Cortex of kidney (tissue), 1 donor: ENCODE measurements around the gene NHERF1.

Source experiments
- DNase-seq: peaks from one replicate; lab custom pipeline; 2025; lab: John Stamatoyannopoulos, UW

Gene NHERF1

DNA sequence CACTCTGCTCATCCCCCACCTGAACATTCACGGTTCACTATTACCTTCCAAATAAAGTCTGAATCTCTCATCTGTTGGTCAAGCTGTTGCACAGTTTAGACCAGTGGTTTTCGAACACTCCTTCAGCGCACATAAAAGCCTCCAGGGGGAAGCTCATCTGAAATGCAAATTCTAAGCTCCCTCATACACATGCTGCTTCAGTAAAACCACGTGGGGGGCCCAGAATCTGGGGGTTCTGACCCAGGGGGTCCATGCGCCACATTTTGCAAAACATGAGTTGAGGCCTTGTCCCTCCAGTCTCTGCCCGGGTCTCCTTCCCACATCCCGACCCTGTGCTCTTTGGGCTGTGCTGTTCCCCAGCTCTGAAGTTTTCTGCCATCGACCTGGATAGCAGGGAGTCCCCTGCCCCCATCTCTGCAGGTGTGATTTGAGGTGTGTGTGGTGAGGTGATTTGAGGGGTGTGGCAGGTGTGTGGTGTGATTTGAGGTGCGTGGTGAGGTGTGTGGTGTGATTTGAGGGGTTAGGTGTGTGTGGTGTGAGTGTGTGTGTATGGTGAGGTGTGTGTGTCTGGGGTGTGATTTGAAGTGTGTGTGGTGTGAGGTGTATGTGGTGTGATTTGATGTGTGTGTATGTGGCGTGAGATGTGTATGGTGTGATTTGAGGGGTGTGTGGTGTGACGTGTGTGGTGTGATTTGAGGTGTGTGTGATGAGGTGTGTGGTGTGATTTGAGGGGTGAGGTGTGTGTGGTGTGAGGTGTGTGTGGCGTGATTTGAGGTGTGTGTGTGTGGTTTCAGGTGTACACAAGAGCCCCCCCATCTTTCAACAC is 16.2 kb upstream of the NHERF1 start:
- no peak for DNase-seq

DNA sequence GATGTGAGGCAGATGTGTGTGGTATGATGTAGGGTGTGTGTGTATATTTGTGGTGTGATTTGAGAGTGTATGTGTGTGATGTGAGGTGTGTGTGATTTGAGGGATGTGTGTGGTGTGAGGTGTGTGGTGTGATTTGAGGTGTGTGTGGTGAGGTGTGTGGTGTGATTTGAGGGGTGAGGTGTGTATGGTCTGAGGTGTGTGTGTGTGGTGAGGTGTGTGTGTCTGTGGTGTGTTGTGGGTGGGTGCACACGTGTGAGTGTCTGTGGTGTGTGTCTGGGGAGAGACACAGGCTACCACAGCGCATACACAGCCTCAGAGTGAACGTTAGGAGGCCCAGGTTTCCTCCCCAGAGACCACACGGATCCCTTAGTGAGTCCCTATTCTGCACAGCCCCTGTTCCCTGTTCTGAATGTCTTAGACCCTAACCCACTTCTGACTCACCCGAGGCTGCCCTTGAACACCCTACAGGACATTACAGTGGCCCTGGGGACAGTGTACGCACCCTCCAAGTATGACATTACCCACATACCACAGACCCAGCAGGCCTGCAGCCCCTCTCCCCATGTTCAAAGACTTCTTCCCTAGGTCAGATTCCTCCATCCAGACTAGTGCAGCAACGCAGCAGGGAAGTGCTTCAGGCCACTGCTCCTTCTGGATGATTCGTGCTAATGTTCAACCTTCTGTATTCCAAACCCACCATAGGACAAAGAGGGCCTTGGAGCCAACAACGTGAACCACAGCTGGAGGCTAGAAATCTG is 14.9 kb upstream of the NHERF1 start:
- no peak for DNase-seq

DNA sequence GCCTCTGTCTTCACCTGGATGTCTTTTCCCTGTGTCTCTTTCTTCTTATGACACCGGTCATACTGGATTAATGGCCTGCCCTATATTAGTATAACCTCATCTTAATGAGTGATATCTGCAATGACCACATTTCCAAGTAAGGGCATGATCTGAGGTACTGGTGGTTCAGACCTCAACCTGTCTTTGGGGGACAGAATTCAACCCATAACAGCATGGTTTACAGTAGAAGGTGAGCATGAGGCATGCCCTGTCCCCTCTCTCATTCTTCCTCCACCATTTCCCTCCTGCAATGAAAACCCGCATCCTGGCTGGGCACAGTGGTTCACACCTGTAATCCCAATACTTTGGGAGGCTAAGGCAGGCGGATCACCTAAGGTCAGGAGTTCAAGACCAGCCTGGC is 14.2 kb upstream of the NHERF1 start:
- no peak for DNase-seq

DNA sequence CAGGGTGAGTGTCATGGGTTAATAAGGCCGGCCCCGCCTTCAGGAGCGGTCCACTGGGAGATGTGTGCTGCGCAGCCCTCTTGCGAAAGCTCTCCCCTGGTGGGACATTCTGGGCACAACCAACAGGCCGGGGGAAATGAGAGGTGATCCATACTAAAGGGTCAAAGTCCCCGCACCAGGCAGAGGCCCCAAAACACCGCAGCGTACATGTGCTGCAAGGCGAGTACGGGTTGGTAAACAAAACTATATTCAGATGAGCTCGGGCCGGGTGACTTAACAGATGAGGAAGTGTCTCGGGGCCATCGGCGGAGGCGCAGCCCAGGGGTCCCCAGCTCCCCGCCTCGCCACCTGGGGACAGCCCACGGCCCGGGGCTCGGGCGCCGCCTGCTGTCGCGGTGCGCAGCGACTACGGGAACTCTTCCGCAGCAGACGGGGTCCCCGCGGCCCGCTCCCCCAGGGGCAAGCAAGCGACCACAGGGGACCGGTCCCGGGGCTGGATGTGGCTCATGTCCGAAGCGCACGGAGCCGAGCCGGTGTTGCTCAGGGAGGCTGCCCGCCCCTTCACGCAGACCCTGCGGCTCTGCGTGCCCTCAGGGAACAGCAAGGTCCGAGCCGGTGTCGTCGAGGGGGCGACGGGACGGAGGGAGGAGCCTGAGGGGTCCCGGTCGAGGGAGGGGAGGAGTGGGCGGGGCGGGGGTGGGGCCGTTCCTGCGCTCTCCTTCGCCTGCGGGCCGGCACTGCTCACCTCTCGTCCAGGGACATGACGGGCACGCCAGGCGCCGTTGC is 11.7 kb upstream of the NHERF1 start, which contains the start of gene RAB37:
RAB37 (plus strand) TSS at position 744 of the 786 bp plus-strand sequence; CDS start at position 761, 17 bp downstream.
- no peak for DNase-seq

DNA sequence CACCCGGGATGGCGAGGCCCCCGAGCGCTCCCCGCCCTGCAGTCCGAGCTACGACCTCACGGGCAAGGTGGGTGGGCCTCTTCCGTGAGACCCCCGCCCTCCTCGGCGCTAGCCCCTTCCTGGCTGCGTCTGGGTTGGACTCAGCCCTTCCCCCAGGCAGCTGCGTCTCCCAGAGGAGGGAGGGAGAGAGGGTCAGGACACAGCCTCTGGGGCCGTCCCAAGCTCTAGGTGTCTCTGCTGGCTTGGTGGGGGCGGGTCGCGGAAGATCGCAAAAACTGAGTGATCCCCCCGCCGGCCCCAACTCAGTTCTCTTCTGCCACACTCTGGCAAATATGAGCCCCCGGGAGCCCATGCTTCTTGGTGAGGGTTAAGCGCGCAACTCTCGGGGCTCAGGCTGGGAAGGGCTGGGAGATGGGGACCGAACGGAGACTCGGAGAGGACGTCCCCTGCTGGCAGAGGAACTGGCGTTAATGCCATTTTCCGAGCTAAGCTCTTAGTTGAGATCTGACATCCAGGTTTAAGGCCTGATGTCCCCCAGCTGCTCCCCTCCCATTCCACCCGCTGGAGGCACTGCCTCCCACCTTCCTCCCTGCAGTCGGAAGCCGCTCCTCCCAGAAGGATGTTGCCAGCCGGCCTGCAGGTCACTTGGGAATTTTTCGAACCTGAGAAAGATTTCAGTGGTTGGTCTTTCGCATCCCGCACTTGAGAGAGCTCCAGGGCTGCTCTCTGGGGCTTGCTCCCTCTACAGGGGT is 11.0 kb upstream of the NHERF1 start:
- no peak for DNase-seq

DNA sequence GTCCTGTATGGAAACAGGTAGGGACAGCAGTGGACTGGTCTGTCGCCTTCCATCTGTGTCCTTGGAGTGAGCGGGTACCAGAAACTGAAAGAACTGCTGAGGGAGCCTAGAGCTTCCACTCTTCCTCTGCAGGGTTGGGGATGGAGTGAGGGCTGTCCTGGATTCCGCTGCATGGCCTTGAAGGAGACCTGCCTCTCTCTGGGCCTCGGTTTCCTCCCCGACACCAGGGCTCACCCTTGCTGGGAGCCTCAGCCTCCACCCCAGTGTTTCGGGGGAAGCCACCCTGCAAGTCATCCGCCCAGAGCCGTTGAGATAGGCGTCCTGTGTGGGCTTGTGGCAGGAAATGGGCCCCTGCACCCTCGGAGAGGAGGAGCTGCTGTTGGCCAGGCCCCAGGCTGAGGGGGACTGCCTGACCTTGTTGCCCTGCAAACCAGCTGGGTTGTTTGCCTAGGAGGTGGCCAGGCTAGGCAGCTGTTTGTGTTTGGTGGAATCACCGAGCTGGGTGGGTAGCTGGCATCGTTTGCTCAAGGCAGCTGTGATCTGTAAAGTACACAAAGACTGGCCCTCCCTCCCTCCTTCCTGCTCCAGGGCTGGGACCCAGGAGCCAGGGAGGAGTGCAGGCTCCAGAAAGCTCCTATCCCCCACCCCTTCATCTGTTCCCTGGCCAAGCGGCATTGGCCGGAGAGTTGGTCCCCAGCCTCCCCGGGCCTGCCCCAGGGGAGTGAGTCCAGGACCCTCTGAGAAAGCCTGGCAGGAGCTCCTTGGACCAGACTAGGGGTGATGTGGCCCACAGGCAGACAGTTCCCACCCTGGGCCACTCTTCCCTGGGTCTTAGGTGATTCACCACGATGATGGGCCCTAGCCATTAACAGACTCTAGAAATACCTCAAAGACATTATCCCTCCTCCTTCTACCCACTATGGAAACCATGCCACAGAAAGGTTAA is 10.1 kb upstream of the NHERF1 start:
- no peak for DNase-seq

DNA sequence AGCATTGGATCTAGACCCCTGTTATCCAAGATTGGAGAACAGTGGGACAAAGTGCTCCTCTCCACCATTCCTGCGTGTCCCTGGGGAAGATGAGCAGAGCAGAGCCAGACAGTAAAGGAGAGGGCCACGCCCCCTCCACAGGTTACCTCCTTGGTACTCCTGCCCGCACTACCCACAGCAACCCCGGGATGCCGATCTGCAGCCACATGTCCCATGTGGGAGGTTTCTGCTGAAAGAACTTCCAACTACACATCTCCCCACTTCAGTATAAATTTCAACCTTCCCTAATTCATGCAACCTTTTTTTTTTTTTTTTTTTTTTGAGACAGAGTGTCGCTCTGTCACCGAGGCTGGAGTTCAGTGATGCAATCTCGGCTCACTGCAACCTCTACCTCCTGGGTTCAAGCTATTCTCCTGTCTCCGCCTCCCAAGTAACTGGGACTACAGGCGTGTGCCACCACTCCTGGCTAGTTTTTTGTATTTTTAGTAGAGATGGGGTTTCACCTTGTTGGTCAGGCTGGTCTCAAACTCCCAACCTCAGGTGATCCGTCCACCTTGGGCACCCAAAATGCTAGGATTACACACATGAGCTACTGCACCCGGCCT is 9.1 kb upstream of the NHERF1 start:
- DNase-seq, result no peak

DNA sequence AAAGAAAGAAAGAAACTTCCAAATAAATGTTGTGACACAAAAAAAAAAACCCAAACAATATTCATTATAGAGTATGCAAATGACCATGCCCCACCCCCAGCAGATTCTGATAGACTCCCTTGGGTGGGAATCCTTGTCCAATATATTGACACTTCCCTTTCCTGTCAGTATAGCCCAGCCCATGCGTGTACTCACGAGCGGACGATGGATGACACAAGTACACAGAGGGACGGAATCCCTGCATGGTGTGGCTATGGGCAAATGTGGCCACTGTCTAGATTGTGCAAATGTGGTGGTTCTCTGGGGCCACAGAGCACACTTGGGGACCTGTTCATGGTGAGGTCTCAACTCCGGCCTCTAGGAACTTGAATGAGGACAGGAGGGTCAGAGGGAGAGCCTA is 8.3 kb upstream of the NHERF1 start:
- DNase-seq, result no peak

DNA sequence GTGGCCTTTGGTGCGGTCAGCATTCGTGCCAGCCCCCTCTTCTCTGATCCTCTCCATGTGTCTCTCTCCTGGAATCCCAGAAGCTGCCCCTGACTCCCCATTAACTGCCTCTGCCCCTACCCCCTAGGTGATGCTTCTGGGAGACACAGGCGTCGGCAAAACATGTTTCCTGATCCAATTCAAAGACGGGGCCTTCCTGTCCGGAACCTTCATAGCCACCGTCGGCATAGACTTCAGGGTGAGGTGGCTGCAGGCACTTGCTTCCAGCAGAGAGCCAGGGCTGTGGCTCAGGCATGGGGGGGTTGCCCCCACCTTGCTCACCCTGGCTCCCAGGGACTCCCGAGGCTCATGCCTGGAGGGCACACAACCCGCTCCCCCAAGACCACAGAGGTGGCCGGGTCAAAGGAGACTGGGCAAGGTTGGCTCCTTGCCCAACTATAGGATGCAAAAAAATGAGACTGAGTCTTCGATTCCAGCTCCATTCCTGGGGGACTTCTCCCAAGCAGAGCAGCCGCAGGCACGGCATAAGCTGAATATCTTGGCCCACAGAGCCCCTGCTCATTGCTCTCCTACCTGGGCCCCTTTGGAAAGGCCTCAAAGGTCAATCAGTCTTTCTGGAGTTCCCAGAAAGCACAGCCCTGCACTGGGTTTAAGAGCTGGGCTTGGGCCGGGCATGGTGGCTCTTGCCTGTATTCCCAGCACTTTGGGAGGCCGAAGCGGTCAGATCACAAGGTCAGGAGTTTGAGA is 7.6 kb upstream of the NHERF1 start:
- no peak for DNase-seq

DNA sequence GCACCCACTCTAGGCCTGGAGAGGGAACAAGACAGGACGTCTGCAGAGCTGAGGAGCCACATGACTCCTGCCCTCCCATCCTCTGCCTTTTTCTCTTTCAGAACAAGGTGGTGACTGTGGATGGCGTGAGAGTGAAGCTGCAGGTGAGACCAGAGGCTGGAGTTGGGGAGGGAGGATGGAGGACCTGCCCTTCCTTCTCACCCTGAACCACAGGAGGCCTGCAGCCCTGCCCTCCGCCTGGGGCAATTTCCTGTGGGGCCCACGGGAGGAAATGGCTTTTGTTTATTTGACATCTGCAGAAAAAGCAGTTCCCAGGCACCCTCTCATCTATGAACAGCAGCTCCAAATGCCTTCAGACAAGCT is 6.3 kb upstream of the NHERF1 start:
- no peak for DNase-seq

DNA sequence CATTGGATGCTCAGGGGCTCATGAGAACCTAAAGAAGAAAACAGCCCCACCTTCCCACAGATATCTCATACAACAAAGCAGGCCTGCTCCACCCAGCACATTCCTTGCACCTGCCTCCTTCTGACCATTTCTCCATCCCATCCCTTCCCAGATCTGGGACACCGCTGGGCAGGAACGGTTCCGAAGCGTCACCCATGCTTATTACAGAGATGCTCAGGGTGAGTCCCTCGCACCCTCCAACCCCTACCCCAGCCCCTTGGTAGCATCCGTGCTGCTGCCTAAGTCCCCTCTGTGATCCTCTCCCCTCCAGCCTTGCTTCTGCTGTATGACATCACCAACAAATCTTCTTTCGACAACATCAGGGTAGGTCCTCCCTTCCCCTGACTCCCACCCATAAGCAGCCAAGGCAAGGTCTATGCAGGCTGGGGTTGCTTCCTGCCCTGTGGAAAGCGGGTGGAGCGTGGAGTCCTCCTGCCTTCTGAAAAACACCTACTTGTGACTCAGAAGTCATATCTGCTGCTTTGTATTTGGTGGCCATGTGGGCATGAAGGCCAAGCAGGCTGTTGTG is 5.4 kb upstream of the NHERF1 start:
- DNase-seq, result no peak

DNA sequence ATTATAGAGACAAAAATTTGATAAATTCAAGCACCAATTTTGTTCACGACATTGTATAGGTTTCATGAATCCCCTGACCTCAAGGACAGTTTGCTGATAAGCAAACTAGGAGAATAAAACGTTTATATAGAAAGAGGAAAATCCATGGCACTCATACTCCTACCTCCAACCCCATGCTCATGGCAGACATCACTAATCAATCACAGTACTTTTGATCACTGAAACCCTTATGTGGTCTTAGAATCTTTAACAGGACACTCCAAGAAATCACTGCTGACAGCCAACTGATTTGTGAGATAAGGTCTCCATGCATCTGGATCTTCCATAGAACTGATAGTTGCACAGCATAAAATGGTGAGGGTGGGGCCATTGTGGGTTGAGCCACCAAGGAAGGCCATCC is 4.7 kb upstream of the NHERF1 start:
- DNase-seq, result no peak

DNA sequence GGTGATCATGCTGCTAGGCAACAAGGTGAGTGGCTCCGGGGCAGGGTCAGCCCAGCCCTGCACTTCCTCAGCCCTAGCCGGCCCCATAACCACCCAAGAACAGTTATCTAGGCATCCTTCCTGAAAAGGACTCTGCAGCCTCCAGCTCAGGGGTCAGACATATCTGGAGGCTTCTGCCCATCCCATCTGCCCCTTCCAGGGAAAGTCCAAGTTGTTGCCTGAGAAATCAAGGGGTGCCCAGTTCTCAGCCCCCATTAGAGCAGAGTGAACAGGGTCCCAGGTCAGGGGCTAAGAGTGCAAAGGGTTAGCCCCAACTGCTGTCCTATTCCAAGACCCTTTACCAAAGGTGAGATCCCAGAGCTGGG is 4.1 kb upstream of the NHERF1 start:
- DNase-seq, result no peak

DNA sequence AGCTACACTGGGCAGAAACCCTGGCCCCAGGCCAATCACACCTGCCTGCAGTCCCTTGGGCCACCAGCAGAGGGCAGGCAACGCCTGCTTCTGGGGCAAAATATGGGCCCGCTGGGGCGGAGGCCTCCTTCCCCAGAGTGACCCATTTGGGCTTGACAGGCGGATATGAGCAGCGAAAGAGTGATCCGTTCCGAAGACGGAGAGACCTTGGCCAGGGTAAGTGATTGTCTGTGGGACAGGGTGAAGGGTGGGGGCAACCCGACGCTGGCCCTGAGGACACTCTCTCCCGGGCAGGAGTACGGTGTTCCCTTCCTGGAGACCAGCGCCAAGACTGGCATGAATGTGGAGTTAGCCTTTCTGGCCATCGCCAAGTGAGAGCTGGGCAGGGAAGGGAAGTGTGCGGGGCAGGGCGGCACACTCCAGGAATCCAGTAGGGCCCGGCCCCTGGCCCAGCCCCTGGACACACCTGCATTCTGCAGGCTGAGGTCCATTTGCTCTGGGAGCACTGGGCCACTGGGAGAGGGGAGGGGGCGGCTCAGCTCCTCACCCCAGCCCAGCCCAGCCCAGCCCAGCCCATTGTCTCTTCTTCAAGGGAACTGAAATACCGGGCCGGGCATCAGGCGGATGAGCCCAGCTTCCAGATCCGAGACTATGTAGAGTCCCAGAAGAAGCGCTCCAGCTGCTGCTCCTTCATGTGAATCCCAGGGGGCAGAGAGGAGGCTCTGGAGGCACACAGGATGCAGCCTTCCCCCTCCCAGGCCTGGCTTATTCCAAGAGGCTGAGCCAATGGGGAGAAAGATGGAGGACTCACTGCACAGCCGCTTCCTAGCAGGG is 3.5 kb upstream of the NHERF1 start:
- no peak for DNase-seq

DNA sequence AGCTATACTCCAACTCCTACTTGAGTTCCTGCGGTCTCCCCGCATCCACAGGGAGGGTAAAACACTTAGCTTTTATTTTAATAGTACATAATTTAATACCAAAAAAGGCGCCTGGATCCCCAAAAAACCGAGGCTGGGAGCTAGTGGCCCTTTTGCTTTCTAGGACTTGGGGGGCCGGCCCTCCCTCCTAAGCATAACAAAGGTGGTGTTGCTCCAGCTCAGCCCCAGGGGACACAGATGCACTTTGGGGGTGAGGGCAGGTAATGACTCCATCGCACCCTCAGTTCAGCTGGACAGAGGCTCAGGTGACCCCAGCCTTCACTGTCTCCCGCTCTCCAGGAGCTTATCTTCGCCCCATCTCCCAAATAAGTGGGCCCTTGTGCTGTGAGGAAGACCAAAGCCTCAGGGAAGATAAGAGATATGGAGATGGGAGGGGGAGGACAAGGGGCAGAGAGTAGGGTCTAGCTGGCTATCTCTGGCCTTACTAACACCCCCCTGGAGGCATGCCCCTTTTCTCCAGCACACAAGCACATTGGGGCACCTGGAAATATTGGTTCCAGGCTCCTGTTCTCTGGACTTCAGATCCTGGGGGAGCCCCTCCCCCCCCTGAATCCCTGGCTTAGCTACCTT is 2.8 kb upstream of the NHERF1 start:
- DNase-seq, result no peak

DNA sequence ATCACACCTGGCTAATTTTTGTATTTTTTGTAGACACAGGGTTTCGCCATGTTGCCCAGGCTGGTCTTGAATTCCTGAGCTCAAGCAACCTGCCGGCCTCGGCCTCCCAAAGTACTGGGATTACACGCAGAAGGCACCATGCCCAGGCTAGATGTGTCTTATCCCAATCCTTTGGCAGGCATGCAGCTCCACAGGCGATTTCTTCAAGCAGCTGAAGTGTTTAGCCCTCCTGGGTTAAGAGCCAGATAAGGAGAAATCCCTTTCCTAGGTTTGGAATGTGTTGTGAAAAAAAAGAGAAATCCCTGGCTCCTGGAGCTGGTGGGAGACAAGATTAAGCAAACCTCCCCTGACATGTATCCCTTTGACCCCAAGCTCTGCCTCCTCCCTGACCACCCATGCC is 2.1 kb upstream of the NHERF1 start:
- no peak for DNase-seq

DNA sequence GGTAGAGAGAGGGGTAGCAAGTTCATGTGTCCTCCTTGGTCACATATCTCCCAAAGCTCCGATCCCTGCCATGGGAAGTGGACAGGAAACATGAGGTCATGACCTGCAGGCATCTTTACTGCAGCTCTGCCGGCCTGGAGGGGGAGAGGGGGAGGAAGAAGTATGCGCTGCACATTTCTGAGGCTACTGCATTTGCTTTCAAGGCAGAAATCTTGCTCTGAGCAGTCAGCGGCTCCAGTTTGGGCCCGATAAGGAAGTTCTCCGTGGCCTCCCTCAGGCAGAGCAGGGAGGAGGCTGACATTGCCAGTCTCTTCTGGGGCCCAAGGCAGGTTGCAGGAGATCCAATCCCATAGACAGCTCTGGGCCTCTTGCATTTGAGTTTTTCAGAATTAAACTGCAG is 1.5 kb upstream of the NHERF1 start:
- DNase-seq, result no peak

DNA sequence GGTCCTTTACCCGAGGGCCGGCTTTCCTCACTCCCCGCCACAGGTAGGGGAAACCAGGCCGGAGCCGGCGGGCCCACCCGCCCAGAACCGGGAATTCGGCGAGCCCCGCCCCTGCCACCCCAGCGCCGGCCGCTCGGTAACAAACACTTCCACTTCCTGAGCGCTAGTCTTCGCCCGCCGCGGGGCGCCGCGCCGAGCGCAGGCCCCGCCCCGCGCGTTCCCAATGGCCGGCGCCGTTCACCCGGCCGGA is 224 bp upstream of the NHERF1 start:
- DNase-seq, result no peak
